ENCODE data around the gene SLC35F1. TPM values are rescaled to one million over a fixed set of nuclear protein-coding genes. Genes with fewer than 3 reads are reported as not detected.

Gene SLC35F1
- total RNA-seq, 1 donor from 2014 or later: not detected

- Mint-ChIP-seq H3K9me3 (no peaks in the 10 kb centered on the region), H3K27ac (no peak overlapping the region), H3K4me1 (no peaks in the 10 kb centered on the region), H3K27me3 (peaks cover 1% of the 10 kb centered on the region), H3K4me3 (no peak overlapping the region), H3K36me3 (ENCODE audit: low read depth) (no peaks in the 10 kb centered on the region)
- ChIA-PET CTCF (no interaction called here), POLR2A (no interaction called here)
- TF ChIP-seq CTCF (IDR thresholded peaks at IDR 0.05): no peak
- no peak for DNase-seq
- intact Hi-C loops (cut with micrococcal nuclease): no loop called here
- ATAC-seq (ENCODE audit: low read depth): no peak
These were observed 135.8 kb downstream of the SLC35F1 start for GRCh38 chr6:118042855-118043254.

GRCh38 chr6:118044275-118044674, 137.2 kb downstream of the SLC35F1 start:
- H3K4me3 Mint-ChIP-seq: no peak overlapping the region
- no peaks in the 10 kb centered on the region for H3K36me3 Mint-ChIP-seq (ENCODE audit: low read depth)
- no peak for TF ChIP-seq CTCF (IDR thresholded peaks at IDR 0.05)
- H3K4me1 Mint-ChIP-seq: no peaks in the 10 kb centered on the region
- POLR2A ChIA-PET: no interaction called here
- H3K27ac Mint-ChIP-seq: no peak overlapping the region
- peaks cover 1% of the 10 kb centered on the region for H3K27me3 Mint-ChIP-seq
- ATAC-seq (ENCODE audit: low read depth) (no peak), DNase-seq (no peak)
- H3K9me3 Mint-ChIP-seq: no peaks in the 10 kb centered on the region
- CTCF ChIA-PET: no interaction called here
- intact Hi-C loops (cut with micrococcal nuclease): no loop called here

- ATAC-seq (ENCODE audit: low read depth) (no peak), DNase-seq (no peak)
- H3K36me3 Mint-ChIP-seq (ENCODE audit: low read depth): no peaks in the 10 kb centered on the region
- CTCF ChIA-PET: no interaction called here
- POLR2A ChIA-PET: no interaction called here
- TF ChIP-seq CTCF (IDR thresholded peaks at IDR 0.05): no peak
- intact Hi-C loops (cut with micrococcal nuclease): no loop called here
- H3K4me1 Mint-ChIP-seq: no peaks in the 10 kb centered on the region
- no peaks in the 10 kb centered on the region for H3K27me3 Mint-ChIP-seq
- no peaks in the 10 kb centered on the region for H3K9me3 Mint-ChIP-seq
- H3K27ac Mint-ChIP-seq: no peak overlapping the region
- no peak overlapping the region for H3K4me3 Mint-ChIP-seq
These were observed 147.0 kb downstream of the SLC35F1 start for GRCh38 chr6:118054082-118054481.

- Mint-ChIP-seq H3K27ac (no peak overlapping the region), H3K27me3 (no peaks in the 10 kb centered on the region), H3K36me3 (ENCODE audit: low read depth) (no peaks in the 10 kb centered on the region), H3K4me3 (no peak overlapping the region), H3K9me3 (no peaks in the 10 kb centered on the region), H3K4me1 (no peaks in the 10 kb centered on the region)
- DNase-seq: no peak
- no peak for ATAC-seq (ENCODE audit: low read depth)
- intact Hi-C loops (cut with micrococcal nuclease): no loop called here
- POLR2A ChIA-PET: no interaction called here
- CTCF ChIA-PET: no interaction called here
- no peak for TF ChIP-seq CTCF (IDR thresholded peaks at IDR 0.05)
These were observed 154.6 kb downstream of the SLC35F1 start for GRCh38 chr6:118061666-118062065.

GRCh38 chr6:118080547-118080946, 173.5 kb downstream of the SLC35F1 start:
- Mint-ChIP-seq H3K27ac (no peak overlapping the region), H3K9me3 (no peaks in the 10 kb centered on the region), H3K4me1 (no peaks in the 10 kb centered on the region), H3K4me3 (no peak overlapping the region), H3K27me3 (no peaks in the 10 kb centered on the region), H3K36me3 (ENCODE audit: low read depth) (no peaks in the 10 kb centered on the region)
- ChIA-PET CTCF (no interaction called here), POLR2A (no interaction called here)
- intact Hi-C loops (cut with micrococcal nuclease): no loop called here
- TF ChIP-seq CTCF (IDR thresholded peaks at IDR 0.05): no peak
- ATAC-seq (ENCODE audit: low read depth): no peak
- DNase-seq: no peak

All from activated B cell treated with CpG ODN at 0.5 μM for 24 hours (primary cell).